IPS DF 19.7 (cell line): ENCODE data around the gene NES.

Experiments
- DNase-seq: peaks from one replicate; pipeline ENCODE4 v3.0.0-alpha.2; 2013; ENCODE audit warnings: low read depth, low spot score

NES gene

DNA sequence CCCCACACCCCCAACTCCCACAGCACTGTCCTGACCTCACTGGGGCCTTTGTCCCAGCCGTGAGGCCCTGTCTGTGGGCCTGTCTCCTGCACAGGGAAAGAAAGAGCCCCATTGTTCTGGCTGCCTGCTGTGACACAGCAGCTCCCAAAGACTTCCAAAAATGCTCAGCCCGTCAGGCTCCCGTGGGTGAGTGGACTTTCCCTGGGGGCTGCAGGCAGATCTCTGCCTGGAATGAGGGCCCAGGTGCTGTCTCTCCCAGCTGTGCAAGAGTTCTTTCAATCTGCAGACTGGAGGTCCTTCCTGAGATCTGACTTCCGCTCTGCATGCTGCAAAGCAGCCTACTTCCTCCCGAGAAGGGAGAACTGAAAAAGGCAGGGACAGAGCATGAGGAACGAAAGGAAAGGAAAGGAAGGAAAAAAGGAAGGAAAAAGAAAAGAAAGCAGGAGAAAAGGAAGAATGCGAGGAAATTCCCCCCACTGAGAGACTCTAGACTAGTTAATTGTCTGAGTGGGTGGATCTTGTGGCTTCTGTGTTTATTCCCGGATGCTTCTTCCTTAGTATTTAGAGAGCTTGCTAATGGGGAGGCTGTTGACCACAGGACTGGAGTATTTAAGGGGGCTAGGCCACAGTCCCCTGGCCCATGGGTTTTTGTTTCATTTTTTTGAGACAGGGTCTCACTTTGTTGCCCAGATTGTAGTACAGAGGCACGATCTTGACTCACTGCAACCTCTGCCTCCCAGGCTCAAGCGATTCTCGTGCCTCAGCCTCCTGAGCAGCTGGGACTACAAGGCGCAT lies 15.0 kb downstream of the NES start:
- no peak for DNase-seq

DNA sequence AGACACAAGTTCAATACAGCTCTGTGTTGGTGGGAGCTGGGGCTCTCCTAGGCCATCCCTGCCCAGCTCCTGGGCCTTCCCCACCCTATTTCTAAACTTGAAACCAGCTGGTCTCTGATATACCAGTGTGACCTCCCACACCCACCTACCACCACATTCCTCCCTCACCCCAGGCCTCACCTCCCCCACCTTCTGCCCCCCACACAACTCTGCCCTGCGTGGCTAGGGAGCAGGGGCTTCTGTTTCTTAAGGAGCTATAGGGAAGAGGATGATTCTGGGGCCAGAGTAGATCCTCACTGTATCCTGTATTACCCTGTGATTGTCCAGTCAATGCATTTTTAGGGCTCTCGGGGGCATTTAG lies 16.5 kb downstream of the NES start:
- DNase-seq = no peak

DNA sequence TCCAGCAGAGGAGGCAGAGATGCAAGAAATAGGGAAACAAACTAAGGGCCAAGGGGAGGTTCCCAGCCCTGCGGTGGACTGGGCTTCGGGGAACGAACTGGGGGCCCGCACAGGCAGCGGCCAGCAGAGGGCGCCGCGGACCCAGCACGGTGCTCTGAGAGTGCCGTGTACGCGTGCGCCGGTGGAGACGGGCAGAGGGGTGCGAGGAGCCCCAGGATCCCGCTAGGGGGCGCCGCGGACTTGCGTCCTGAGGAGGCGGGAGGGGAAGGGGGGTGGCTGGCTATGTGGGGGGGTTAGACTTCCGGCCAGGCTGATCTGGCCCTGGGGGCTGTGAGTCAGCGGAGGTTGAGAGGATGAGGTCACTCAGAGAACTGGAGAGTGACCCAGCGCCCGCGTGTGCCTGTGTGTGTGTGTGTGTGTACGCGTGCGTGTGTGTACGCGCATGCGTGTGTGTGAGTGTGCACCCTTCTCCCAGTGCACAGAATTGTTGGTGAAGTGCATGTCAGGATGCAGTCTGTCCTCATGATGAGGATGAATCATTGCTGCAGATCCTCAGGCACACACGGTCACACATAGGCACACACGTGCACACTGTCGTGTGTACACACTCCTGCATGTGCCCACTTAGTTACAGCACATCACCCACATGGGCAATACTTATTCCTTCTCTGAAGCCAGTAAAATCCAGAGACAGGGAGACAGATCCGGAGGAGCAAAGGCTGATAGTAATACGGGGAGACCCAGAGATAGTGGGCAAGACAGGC lies 17.0 kb downstream of the NES start:
- DNase-seq = no peak

DNA sequence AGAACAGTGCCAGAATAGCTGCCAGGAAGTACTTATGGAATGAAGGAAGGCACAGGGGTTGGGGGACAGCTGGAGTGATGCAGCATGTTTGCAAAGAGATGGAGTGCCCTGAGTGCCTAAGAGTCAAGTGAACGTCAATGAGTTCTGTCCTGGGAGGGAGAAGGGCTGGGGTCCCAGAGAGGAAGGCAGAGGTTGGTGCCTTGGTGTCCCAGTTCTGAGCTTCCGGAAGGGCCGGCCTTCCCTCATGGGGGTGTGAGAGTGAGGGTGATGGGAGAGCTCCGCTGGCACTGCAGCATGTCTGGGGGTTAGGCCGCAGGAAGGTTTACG lies 17.6 kb downstream of the NES start:
- DNase-seq = no peak

DNA sequence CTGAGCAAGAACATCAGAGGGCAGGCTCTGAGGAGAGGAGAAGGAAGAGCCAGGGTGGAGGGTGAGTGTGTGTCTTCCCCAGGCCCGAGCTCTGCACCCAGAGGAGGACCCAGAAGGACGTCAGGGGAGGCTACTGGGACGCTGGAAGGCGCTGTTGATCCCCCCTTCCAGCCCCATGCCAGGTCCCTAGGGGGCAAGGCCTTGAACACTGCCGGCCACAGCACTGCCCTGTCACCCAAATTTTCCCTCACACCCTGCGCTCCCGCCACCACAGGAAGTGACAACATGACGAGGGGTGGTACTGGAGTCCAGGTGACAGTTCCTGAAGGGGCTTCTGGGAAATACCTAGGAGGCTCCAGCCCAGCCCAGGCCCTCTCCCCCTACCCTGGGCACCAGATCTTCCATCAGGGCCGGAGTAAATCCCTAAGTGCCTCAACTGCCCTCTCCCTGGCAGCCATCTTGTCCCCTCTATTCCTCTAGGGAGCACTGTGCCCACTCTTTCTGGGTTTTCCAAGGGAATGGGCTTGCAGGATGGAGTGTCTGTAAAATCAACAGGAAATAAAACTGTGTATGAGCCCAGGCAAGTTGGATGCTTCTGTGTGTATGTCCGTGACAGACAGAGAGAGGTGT lies 18.1 kb downstream of the NES start:
- no peak for DNase-seq

DNA sequence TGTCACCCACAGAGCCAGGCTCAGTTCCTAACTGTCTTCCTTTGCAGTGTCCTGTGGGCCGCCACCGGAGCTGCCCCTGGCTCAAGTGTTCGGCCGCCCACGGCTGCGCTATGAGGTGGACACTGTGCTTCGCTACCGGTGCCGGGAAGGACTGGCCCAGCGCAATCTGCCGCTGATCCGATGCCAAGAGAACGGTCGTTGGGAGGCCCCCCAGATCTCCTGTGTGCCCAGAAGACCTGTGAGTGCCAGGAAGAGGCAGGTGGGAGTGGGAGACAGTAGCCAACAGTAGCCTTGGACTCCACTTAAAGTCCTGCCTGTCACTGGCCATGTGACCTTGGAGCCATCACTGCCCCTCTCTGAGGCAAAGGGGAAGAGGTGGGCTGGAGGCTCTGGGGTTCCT lies 18.7 kb downstream of the NES start:
- no peak for DNase-seq

DNA sequence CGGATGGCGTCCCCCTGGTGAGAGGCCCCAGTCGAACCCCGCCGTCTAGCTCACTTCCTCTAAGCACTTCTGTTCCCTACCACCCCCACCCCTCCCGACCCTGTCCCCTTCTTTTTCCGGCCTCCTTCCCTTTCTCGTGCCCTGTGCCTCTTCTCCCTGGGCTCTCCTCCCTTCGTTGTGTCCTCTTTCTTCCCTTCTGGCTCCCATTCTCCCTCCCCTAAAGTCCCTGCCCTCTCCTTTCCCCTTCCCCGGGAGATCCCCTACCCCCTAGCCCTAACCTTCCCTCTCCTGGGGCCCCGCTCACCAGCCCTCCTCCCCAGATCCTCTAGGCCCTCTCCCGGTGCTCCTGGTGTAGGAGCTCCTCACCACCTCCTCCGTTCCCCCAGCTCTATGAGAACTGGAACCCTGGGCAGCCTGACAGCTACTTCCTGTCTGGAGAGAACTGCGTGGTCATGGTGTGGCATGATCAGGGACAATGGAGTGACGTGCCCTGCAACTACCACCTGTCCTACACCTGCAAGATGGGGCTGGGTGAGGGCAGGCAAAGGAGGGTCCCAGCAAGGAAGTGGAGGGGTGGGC lies 19.4 kb downstream of the NES start:
- no peak for DNase-seq

DNA sequence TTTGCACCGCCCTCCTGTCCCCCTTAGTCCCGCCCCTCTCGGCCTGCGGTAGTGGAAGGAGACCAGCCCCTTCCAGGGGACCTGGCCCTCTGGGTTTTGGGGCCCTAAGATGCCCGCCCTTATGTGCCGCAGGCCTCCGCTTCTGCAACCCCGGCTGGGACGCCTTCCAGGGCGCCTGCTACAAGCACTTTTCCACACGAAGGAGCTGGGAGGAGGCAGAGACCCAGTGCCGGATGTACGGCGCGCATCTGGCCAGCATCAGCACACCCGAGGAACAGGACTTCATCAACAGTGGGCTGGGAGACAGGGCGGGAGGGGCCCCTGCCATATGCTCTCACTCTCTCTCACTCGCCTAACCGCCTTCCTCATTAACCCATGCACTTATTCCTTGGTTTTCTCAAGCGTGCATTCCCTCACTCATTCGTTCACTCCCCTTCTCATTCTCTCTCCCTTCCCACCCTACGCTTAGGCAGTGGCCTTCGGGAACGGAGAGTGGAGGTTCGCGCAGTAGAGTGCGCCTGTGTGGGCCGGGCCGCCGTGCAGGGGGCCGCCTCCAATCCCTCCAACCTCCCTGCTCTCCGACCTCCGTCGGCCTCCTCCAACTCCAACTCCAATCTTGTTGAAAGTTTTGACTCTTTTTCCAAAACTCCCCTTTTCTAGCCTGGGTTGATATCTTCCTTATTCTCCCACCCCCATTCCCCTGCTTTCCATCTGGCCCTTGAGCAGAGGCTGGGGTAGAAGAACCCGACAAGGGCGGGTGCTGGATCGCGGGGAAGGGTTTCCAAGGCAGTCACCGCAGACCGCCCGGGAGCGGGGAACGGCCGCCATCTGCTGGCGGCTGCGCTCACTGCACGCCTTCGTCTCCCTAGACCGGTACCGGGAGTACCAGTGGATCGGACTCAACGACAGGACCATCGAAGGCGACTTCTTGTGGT lies 20.1 kb downstream of the NES start:
- no peak for DNase-seq

DNA sequence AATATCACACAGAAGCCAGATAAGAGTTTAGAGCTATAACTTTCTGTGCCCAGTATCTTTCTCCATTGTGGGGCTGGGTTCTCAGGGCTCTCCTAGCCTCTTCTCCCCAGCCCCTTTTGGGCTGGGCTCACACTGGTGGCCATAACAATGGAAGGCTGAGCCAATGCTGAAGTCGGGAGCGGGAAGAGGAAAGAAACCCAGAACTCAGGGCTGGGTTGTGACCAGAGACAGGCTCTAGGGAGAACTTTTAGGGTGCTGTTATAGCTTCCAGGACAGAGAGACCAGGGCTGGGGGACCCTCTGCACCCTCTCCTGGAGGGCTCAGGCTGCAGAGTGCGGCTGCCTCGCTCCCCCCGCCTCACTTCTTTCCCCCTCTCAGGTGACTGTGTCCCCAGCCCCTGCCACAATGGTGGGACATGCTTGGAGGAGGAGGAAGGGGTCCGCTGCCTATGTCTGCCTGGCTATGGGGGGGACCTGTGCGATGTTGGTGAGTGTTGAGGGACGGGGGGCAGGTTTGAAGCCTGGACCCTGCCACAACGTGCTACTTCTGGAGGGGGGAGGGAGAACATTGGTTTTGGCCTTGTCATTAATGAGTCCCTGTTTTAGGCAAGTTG lies 21.2 kb downstream of the NES start:
- DNase-seq = no peak

DNA sequence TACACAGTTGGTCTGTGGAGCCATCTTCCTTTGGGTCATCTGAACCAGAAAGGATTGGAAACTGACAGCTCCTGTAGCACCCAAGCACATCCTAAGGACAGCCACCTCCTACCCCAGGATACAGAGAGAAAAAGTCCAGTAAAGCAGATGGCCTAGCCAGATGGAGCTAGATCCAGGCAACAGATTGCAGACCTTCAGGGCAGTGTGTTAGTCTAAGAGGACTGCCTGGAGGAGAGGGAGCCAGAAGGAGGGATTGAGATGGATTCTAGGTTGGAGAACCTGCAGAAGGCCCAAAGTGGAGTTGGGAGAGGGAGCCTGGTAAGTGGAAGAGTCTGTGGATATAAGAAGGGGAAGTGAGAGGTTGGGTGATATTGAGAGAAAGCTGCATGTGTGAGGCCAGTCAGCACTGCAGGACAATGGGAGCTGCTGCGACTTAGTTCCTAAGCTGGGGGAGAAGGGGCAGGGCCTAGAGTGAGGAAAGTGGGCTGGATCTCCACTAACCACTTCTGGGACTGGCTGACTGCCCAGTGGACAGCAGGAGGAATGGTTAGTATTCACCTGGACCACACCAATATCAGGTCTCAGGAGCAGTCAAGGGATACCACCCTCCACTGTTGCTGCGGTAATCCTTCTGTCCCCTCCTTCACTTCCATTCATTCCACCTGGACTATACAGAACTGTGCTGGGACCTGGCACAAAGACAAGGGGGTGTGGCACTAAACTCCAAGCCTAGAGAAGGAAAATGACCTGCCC lies 21.9 kb downstream of the NES start:
- DNase-seq = no peak

DNA sequence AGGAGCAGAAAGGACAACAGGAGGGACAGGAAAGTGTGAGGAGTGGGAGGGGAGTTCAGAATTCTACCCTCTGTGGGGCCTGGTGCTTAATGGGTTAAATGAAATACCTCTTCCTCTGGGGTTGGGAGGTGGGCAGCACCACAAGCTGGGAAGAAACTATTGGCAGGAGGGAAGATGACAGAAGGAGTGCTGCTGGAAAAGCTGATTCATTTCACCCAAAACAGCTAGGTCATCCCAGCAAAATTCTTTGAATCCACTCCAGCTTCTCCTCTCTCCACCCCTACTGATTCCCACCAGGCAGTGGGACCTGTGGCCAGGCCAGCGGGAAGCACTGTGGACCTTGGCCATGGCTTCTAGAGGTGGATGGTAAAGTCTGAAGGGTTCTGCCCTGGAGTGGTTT lies 22.5 kb downstream of the NES start:
- DNase-seq = no peak

DNA sequence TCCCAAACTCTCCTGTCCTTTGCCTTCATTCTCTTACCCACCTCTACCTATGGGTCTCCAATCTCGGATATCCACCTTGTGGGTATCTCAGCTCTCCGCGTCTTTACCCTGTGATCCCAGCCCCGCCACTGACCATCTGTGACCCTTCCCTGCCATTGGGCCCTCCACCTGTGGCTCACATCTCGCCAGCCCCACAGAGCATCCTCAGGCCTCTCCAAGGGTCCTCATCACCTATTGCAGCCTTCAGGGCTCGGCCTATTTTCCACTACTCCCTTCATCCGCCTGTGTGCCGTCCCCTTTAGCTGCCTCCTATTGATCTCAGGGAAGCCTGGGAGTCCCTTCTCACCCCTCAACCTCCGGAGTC lies 24.2 kb downstream of the NES start:
- DNase-seq = no peak

DNA sequence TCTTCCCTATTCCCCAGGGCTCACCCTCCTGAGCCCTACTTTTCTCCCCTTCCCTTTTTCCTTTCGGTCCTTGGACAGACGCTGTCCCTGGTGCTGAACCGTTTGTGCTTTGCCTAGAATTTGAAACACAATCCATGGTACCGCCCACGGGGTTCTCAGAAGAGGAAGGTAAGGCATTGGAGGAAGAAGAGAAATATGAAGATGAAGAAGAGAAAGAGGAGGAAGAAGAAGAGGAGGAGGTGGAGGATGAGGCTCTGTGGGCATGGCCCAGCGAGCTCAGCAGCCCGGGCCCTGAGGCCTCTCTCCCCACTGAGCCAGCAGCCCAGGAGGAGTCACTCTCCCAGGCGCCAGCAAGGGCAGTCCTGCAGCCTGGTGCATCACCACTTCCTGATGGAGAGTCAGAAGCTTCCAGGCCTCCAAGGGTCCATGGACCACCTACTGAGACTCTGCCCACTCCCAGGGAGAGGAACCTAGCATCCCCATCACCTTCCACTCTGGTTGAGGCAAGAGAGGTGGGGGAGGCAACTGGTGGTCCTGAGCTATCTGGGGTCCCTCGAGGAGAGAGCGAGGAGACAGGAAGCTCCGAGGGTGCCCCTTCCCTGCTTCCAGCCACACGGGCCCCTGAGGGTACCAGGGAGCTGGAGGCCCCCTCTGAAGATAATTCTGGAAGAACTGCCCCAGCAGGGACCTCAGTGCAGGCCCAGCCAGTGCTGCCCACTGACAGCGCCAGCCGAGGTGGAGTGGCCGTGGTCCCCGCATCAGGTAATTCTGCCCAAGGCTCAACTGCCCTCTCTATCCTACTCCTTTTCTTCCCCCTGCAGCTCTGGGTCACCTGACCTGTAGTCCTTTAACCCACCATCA lies 24.8 kb downstream of the NES start:
- DNase-seq = no peak

DNA sequence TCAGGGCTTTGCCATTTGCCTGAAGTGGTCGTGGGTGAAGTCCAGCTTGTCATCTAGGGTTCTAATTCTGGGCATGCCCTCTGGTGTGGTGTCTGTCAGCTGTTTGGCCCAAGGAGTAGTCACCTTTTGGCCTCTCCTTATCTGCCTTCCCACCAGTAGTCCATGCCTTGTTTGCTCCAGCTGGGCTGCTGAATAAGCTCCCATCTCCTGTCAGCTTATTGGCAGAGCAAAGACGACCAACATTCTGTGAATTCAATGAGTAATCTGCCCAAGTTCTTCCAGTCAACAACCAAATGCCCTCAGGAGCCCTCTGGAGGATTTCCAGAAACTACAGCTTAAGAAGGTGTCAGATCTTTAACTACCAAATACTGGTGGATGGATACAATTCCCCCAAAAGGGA lies 28.3 kb downstream of the NES start:
- no peak for DNase-seq

DNA sequence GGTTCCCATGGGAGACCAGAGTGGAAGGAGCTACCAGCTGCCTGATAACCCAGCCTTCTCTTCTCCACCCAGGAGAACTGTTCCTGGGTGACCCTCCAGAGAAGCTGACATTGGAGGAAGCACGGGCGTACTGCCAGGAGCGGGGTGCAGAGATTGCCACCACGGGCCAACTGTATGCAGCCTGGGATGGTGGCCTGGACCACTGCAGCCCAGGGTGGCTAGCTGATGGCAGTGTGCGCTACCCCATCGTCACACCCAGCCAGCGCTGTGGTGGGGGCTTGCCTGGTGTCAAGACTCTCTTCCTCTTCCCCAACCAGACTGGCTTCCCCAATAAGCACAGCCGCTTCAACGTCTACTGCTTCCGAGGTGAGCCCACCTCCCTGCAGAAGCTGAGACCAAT lies 28.7 kb downstream of the NES start:
- DNase-seq = no peak

DNA sequence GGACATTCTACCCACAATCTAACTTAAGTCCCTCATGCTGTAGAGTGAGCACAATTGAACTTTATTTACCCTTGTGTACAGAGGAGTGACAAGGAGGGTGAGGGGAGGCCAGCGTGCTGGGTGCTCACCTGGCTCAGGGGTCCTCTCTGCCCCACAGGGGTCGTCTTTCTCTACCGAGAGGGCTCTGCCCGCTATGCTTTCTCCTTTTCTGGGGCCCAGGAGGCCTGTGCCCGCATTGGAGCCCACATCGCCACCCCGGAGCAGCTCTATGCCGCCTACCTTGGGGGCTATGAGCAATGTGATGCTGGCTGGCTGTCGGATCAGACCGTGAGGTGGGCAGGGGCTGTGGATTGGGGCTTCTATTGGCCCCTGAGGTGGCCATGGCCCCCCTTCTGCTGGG lies 29.9 kb downstream of the NES start:
- no peak for DNase-seq

DNA sequence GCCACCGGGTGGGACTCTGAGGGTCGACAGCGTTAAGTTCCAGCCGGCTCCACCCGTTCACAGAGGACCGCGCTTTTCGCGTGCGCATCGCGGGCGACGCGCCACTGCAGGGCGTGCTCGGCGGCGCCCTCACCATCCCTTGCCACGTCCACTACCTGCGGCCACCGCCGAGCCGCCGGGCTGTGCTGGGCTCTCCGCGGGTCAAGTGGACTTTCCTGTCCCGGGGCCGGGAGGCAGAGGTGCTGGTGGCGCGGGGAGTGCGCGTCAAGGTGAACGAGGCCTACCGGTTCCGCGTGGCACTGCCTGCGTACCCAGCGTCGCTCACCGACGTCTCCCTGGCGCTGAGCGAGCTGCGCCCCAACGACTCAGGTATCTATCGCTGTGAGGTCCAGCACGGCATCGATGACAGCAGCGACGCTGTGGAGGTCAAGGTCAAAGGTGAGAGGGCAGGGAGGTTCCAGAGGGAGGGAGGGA lies 30.4 kb downstream of the NES start:
- DNase-seq = no peak

DNA sequence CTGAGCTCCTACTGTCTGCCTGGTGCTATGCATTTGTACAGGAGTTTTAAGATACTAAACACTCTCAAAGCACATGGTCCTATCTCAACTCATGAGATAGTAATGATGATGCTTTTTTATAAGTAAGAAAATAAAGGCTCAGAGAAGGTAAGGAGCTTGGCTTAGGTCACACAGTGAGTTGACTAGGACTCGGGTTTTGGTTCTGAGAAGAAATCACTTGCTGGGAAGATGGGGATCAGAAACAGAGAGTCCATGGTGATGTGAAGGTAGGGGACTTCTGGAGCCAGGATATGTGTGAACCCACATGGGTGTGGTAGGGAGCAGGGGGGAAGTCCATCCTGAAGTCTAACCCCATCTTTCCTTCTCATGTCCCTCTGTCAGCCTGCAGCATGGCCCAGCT lies 31.5 kb downstream of the NES start:
- DNase-seq = no peak

DNA sequence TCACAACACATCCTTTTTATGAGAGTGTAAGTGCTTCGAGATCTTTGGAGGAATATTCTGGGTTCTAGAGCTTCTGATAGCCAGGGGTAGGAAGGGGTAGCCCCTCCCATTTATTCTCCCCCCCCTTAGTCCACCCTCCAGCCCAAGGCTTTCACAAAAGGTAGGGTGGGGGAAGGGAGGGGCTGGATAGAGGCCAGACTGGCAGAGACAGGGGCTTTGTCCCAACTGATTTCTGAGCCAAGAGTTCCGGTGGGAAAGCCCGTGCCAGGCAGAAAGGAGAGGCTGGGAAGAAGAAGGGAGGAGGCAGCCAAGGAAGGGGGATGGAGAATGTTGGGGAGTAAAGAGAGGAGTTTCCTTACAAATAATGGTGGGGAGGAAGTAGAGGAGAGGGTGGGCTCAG lies 32.2 kb downstream of the NES start:
- DNase-seq = no peak
